CMK (cell line): Measurements from ENCODE around the gene NAB2.

Experiments used
- DNase-seq: peaks from one replicate; pipeline ENCODE4 v3.0.0-alpha.2; 2010; ENCODE audit warnings: low read depth

The NAB2 gene

GRCh38 chr12:57133916-57134315 lies 45.0 kb downstream of the NAB2 start:
- DNase-seq: no peak

GRCh38 chr12:57134949-57135348 lies 46.0 kb downstream of the NAB2 start:
- no peak for DNase-seq

- no peak for DNase-seq
Observed at GRCh38 chr12:57135527-57136326, 46.8 kb downstream of the NAB2 start.

- DNase-seq: no peak
Observed at GRCh38 chr12:57138526-57139272, 49.8 kb downstream of the NAB2 start.

GRCh38 chr12:57139796-57140649 lies 51.1 kb downstream of the NAB2 start:
- DNase-seq: no peak

- no peak for DNase-seq
Observed at GRCh38 chr12:57141249-57141648, 52.3 kb downstream of the NAB2 start.

- DNase-seq: no peak
Observed at GRCh38 chr12:57142121-57142520, 53.2 kb downstream of the NAB2 start.

GRCh38 chr12:57142727-57143126 lies 53.8 kb downstream of the NAB2 start:
- no peak for DNase-seq

GRCh38 chr12:57143454-57143853 lies 54.5 kb downstream of the NAB2 start:
- no peak for DNase-seq
